ENCODE measurements around the gene BMP4.

BMP4 gene

DNA sequence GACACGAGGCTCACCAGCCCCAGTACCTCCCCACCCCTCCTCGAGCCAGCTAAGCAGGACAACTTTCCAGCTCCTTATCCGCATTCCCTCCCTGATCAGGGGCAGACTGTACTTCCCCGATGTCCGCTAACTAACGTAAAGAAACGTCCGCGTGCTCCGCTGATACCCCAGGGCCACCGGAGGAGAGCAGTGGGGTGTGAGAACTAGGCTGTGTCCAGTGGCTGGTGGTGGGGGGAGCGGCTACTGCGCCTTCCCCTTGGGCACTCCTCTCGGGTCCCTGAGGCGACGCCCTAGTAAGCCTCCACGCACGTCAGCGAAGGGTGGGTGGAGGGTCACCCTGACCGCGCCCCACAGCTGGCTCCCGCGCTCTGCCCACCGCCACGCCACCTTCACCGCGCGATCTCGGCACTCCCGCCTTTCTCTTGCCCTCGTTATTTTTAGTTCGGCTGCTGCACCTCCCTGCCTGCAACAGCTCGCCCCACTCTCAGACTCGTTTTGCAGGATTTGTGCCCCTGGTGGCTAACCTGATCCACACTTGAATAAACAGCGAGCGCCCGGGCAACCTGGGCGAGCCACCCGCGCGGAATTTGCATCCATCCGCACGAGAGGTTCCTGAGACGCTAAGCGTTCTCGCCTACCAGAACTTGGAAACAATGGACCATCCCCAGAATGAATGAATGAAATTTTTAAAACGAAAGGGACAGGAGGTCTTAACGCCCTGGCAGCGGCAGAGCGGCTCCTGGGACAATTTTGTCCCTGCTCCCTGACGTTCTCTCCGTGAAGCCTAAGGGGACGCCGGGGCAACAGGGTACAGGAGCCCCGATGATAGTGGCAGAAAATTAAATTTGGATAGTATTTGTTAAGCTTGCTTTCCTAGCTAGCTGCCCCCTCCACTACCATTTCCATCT lies 6.9 kb upstream of the BMP4 start:
- peak; percentile 17 for DNase-seq

GRCh38 chr14:53962953-53963319 lies 6.3 kb upstream of the BMP4 start:
- DNase-seq, result no peak

DNA sequence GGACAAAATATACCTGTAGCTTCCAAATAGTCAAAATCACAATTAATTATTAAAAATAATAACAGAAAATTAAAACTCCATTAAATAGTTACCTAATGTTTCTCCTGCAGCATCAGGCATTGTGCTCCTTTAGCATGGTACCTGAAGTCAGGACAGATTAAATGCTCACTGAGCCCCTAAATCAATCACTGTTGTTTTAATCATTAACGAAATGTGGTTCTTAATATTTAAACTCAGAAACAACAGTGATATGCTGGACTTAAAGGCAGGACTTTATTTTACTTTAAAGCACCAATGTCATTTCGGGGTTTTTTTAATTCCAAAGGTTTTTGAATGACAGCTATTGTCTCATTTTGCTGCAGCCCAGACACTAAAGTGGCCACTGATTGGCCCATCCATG lies 2.0 kb upstream of the BMP4 start:
- DNase-seq, result no peak

DNA sequence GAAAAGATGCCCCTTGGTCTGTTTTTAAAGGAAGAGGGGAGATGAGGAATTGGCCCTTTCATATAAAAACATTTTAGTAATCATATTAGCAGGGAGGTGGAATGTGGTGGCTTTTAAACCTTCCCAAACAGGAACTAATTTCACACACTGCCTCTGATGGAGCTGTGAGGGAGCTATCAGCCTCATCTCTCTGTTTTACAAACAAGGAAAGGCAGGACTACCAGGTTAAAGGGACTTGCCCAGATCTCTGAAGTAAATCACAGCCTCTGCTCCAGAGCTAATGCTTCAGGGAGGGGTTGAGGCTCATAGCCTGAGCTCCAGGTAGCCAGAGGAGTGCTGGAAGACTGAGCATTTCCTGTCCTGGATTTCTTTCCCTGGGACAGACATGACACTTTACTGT lies 1.1 kb upstream of the BMP4 start:
- no peak for DNase-seq

DNA sequence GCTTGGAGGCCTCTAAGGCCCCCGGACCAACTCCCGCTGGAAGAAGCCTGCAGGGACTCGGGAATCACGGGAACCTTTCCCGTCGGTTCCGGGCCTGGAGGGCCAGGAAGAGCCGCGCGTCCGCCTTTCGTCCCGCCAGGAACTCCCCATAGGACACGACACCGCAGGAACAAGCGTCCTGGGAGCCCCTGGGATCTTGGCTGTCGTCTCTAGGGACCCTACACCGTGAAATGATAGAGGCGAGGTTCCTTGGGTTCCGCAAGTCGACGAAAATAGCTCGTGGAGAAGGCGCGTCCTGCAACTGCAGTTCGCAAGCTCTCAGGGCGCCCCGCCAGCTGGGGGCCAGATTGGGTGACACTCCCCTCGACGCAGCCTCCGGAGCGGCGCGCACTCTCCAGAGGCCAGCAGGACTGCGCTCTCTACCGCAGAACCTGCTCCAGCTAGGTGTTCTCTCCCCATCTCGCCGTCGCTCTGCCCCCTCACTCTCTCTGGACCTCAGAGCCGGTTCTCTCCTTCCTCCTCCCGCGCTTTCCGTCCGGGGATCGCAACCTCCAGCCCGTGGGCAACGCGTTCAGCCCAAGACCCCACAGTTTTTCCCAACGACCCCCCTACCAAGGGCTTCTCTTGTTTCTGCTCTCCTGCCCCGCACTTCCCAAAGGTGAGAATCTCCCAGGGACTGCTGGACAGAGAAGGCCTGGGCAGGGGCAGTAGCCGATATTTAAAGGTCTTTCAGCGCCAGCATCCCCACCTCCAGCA lies 776 bp downstream of the BMP4 start:
- no peak for DNase-seq

GRCh38 chr14:53955229-53955556 lies 1.4 kb downstream of the BMP4 start:
- no peak for DNase-seq

GRCh38 chr14:53954551-53955228 lies 1.9 kb downstream of the BMP4 start:
- DNase-seq, result no peak

DNA sequence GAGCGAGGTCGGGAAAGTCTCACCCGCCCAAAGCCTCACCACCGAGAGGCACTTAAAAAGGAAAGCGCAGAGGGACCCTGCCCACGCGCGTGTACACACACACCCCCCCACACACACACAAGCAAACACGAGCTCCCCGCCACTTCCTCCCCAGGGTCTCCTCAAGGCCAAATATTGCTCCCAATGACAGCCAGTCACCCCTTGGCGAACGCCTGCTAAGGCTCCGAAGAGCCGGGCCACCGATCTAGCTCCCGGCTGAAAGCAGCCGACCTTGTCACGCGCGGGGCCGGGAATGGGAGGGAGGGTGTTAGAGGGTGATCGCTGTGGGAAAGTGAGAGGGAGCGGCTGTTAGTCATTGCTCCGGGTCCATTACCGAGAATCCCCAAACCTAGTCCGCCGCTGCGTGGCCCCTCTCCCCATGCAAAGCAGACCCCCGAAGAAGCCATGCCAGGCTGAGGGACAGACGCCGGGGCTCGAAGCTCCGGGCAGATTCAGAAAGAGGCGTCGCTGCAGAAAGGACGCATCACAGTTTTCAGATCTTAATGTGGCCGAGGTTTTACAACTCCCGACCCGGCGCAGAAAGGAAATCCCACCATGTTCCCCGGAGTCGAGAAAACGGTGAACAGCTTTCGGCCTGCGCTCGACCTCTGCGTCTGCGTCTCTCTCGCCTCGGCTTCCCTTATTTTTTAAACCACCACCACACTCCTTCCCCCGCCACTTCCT lies 2.6 kb downstream of the BMP4 start:
- DNase-seq, result peak; percentile 15

- DNase-seq, result peak; percentile 20
These were observed 3.4 kb downstream of the BMP4 start for GRCh38 chr14:53953002-53953827.

GRCh38 chr14:53952533-53952932 lies 4.1 kb downstream of the BMP4 start:
- DNase-seq, result no peak

DNA sequence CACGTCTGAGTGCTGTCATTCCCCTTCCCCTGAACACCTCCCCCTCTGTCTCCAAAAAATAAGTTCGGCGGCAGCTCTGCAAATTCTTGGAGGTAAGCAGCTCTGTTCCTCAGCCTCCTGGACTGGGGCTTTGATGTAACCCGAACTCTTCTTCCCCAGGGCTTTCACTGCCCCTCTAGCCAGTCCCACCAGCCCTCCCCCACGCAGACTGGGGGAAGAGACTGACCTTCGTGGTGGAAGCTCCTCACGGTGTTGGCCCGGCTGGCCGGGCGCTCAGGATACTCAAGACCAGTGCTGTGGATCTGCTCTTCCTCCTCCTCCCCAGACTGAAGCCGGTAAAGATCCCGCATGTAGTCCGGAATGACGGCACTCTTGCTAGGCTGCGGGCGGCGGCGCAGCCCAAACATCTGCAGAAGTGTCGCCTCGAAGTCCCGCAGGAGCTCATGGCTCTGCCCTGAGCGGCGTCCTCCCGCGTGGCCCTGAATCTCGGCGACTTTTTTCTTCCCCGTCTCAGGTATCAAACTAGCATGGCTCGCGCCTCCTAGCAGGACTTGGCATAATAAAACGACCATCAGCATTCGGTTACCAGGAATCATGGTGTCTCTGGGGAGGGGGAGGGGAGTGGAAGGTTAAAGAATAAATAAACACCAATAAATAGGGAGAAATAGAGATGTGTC lies 4.9 kb downstream of the BMP4 start:
- no peak for DNase-seq

DNA sequence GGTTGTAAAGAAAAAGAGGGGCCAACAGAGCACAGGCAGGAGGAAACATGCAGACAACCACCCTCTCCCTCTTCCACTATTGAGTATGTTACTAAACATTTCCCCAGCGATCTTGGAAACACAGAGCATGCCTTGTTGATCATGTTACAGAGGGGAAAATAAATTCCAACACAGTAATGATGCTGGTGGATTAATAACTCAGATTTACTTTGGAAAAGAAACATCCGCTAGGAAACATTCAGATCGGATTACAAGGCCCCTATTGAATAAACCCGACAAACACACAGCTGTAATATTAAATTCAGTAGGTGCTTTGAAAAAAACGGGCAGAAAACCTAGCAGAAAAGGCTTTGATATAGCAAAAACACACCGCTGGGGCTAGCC lies 5.4 kb downstream of the BMP4 start:
- no peak for DNase-seq

- no peak for DNase-seq
These were observed 6.4 kb downstream of the BMP4 start for GRCh38 chr14:53950031-53950793.

- no peak for DNase-seq
These were observed 7.4 kb downstream of the BMP4 start for GRCh38 chr14:53949201-53949600.

GRCh38 chr14:53948205-53948884 lies 8.3 kb downstream of the BMP4 start:
- no peak for DNase-seq

GRCh38 chr14:53947452-53948204 lies 9.0 kb downstream of the BMP4 start:
- no peak for DNase-seq

DNA sequence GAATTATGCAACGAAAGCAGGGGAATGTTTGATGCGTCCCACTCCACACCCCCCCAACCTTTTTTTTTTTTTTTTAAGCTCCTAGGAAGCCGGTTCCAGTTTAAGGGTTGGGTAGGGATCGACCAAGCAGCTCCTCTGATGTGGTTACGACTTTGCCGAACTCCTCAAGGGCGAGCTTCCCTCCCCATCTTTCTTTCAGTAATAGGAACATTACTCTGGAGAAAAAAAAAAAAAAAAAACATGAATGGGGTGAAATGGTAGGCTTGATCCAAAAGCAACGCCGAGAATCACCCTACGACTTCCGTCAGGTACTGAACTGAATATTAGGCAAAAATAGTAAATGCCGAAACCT lies 9.6 kb downstream of the BMP4 start:
- no peak for DNase-seq

DNA sequence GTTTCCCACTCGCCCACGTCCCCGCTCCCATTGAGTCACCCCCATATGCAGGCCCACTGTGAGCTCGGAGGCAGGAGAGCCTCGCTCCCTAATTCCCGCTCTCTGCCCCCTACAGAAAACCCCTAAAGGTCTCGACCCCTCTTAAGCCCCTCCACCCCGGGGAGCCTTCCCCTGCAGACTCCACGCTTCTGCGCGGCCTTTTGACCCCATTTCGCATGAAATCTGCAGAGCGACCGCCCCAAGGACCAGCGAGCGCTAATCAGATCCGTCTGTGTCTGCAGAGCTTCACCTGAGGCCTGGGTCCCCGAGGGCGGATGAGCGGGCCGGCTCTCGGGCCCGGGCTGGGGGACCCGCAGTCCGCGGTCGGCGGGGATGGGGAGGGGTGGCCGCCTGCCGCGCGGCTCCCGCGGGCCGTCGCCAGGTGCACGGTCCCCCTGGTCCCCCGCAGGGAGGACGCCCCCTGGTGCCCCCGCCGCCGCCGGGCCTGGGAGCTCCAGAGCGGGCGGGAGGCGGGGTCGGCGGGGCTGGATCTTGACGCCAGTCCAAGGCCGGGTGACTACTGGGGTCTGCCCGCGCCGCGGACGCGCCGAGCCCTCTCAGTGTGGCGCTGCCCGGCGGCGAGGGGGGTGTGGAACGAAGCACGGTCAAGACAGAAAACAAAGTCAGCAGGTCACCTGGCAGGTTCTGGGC lies 10.1 kb downstream of the BMP4 start:
- no peak for DNase-seq

- no peak for DNase-seq
These were observed 10.6 kb downstream of the BMP4 start for GRCh38 chr14:53946071-53946403.

Data from hematopoietic multipotent progenitor cell treated with erythropoietin and hydrocortisone succinate and interleukin-3 and kit ligand, for 6 days (in vitro differentiated cells).